HCEC 1CT (cell line): ENCODE data around the gene RPS6KA5.
"Not testable (repeated sequence)": the region's sequence is repeated elsewhere in the genome, so short reads cannot be mapped to it uniquely, and the experiment has no call there.

Source experiments
- DNase-seq: peaks from one replicate; pipeline ENCODE4 v3.0.0-alpha.2; 2017

RPS6KA5 gene

DNA sequence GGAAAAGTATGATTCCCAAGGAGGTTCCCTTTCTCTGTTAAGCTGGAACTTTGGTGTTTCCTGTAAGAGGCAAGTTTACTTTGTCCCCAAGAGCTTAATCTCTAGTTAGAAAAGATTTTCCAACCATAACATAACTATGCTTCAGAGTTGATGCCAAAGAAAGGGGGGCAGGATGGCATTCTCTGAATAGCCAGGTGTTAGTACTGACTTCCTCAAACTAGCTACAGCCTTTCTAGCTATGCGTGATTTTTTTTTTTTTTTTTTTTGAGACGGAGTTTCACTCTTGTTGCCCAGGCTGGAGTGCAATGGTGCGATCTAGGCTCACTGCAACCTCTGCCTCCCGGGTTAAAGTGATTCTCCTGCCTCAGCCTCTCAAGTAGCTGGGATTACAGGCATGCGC is 204.3 kb downstream of the RPS6KA5 start:
- DNase-seq = not testable (repeated sequence)

DNA sequence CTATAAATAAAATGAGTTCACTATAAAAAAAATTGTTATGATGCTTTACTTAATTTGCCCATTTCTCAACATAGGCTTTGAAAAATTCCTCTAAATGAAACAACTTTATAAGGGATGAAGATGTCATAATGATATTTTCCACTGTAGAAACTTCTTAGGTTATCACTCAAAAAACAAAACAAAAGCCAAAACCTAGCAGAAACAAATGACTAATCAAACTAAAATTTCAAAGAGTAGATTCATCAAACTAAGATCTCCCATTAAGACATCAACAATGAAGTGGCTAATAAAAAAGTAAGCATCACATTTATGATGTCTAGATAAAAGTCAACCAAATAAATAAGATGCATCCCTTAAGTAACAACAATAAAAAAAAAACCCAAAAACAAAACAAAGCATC is 207.3 kb downstream of the RPS6KA5 start:
- no peak for DNase-seq

DNA sequence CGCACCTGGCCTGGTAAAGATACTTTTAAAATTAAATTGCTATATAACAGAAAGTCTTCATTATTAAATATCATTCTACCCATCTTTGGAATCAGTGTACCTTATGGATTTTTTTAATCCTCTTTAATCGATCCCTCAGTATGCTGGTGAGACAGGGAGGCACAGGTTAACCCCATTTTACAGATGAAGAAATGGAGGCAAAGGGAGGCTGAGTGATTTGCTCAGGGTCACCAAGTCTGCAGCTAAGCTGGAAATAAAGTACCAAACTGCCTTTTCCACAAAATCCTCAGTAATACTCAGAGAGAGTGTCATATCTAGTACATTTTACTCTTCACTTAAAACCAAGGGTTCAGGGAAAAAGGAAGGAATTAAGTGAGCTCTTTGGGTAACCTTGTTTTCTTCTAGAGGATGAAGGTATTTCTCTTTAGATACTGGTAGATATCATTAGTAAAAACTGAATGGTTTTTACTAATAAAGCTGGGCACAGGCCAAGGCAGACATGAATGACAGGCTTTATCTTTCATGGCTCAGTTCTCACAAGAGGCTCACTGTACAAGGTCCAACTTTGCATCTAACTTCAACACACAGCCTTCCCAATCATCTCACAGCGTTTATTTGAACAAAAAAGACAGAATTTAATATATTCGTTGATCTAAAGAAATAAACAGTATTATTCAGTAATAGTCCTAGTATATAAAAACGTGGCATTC is 209.0 kb downstream of the RPS6KA5 start:
- no peak for DNase-seq

DNA sequence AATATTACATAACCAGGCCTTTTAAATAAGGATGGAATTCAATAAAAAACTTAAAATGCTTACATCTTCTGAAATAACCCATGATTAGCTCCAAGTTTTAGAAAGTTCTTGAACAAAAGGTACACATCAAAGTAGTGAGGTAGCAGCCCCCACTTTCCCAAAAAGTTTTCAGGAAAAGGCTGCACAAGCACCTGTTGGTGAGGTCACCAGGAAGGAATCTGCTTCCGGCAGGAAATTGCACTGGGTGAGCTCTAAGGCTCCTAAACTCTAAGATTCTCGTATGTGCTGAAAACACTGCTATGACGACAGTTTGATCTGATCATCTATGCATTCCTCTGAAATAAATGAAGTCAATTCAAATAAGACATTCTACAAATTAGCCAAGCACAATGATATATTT is 210.0 kb downstream of the RPS6KA5 start:
- DNase-seq = no peak

DNA sequence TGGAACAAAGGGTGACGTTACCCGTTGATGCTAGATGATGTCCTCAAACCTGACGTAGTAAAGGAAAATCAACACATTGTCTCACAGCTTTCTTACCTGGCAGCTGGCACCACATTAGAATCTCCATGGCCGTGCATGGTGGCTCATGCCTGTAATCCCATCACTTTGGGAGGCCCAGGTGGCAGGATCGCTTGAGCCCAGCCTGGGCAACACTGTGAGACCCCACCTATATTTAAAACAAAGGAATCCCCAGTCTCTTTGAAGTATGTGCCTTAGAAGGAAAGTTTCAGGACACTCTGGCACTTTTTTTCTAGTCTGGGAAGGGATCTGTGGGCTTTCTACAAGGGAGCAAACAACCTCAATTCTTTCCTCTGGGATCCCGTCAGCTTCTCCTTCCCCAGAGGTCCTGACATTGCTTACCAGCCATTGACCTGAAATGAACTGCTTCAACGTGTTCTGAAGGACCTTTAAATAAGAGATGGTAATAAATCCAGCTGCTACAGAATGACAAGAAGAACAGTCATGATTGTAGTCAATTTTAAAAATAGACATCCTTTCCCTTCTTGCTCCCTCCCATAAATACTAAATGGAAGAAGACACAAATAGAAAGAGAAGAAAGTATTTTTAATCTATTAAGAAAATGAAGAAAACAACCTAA is 210.5 kb downstream of the RPS6KA5 start:
- no peak for DNase-seq

DNA sequence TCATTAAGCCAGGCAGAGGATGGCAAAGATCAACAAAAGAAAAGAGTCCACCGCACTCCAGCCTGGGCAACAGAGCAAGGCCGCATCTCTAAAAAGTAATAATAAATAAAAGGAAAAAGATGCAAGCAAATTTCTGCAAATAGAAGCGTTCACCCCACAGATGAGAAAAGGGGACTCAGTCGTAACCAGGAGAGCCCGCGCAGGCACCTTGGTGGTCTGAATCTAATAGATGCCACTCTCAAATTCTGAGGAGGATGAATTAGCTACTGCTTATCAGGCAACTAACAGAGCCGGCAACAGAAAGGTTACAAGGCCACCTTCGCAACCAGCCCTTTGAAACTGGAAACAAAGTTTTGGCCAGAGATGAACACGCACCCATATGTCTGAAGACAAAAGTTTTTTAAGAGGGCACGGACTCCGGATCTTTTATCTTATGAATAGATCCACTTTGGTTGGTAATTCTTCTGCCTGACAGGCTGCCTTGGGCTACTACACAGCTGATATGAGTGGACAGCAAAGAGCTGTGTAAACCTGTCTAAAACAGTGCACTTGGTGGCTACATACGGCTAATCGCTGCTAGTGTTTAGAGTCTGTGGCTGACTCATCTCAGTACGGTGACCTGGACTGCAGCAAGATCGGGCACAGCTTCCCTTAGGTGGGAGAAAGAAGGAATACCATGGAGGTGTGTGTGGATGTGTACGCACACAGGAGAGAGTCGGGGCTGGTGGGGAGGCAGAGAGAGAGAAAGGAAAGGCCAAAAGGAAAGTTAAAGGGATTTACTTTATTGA is 211.3 kb downstream of the RPS6KA5 start:
- DNase-seq = no peak

DNA sequence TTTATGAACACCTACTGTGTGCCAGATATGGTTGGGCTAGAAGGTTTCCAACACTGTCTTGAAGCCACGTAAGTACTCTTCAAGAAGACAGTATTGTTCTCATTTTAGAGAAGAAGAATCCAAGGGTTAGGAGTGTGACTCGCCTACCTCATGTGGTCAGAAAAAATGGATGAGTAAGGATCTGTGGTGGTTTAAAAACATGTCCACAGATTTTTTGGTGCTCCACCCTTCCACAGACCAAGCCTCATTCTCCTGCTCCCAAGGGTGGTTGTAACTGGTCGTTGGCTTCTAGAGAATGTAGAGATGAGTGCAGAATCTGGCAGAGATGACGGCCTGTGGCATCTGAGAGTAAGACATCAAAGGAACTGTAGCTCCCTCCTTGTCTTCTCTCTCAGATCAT is 213.9 kb downstream of the RPS6KA5 start:
- peak; percentile 42 for DNase-seq

DNA sequence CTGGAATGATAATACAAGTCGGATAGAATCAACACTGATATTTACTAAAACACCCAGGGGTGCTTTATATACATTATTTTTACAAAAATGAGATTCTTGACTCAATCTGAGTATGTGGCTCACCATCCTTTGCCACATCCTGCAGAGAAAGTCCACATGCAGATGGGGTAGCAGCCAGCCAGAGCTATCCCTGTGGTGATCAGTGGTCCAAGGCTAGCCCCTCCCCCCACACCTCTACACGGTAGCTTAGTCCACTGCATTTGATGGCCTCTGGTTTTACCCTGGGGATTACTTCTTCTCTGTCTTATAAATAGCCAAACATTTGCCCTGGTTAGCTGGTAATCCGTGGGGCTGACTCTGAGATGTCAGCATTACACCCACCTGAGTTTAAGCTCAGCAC is 216.1 kb downstream of the RPS6KA5 start:
- no peak for DNase-seq

DNA sequence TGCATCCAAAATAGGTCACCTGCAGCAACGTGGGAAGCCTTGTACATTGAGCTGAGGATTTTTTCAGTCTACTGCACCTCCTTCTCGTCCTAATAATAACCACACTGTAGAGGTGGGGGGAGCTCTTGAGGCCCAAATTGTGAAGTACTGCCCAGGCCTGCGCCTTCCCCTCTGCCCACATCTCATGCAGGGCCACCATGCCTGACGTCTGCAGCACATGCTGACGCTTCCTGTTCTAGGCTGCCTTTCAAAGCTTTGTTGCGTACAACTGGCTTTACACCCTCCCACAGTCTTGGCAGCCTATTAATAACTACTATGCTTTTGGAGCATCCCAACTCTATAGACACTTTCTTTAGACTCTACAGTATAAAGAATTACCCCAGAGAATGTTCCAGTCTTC is 217.7 kb downstream of the RPS6KA5 start:
- no peak for DNase-seq

DNA sequence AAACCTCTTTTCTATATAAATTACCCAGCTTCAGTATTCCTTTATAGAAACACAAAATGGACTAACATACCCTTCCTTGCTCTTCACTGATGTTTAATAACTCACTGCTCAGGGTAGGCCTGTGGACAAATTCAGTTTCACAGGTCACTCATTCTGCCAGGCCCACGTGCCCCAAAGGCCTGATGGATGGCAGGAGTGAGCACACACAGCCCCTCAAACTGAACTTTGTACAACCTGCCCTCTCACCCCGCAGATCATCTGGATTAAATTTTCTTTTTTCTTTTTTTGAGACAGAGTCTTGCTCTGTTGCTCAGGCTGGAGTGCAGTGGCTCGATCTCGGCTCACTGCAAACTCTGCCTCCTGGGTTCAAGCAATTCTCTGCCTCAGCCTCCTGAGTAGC is 219.8 kb downstream of the RPS6KA5 start:
- DNase-seq = not testable (repeated sequence)

DNA sequence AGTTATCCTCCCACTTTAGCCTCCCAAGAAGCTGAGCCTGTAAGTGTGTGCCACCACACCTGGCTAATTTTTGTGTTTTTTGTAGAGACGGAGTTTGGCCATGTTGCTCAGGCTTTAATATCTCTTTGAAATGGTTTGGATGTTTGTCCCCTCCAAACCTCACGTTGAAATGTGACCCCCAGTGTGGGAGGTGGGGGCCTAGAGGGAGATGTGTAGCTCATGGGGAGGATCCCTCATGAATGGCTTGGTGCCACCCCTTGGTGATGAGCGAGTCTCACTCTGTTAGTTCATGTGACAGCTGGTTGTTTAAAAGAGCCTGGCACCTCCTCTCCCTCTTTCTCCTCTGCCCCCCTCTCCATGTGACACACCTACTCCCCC is 220.6 kb downstream of the RPS6KA5 start:
- DNase-seq = no peak

DNA sequence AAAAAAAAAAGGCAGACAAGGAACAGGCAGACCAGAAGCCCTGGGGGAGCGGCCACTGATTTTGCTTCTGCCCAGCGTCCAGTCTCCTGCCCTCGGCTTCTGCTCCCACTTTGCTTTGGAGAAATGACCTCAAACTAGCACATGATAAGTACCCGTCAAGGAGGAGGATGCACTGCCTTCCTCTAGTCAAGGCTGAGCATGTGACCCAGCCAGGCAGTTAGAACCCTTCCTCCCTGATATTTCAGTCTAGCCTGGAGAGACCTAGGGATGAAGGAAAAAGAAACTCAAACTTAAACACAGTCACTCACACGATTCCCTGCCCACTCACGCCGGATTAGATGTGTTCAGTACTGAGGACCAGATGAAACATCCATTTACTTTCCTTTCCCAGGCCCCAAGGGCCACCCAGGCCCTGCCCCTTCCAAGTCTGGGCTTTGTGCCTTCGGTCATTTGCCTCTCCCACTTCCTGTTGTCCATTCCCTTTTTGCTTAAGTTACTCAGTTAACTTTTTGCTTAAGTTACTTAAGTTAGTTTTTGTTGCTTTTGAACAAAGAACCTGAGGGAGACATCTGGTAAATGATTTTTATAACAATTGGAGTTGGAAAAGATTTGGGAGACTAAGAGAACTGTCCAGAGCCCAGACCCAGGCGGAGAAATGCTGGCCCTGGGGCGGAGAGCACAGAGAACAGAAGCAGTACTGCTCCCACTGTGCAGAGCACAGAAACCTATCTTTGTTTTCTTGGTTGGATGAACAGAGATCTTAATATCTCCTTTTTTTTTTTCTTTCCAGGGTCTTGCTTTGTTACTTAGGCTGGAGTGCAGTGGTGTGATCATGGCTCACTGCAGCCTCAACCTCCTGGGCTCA is 221.2 kb downstream of the RPS6KA5 start:
- peak; percentile 13 for DNase-seq

DNA sequence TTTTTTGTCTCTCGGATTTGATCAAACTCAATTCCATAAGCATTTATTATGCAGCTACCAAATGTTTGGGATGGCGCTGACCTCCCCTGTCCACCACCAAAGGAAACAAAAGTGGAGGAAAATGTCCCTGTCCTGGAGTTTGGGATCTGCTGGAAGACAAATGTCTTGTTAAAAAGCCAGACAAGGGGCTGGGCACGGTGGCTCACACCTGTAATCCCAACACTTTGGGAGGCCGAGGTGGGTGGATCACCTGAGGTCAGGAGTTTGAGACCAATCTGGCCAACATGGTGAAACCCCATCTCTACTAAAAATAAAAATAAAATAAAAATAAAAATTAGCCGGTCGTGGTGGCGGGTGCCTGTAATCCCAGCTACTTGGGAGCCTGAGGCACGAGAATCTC is 221.9 kb downstream of the RPS6KA5 start:
- not testable (repeated sequence) for DNase-seq

DNA sequence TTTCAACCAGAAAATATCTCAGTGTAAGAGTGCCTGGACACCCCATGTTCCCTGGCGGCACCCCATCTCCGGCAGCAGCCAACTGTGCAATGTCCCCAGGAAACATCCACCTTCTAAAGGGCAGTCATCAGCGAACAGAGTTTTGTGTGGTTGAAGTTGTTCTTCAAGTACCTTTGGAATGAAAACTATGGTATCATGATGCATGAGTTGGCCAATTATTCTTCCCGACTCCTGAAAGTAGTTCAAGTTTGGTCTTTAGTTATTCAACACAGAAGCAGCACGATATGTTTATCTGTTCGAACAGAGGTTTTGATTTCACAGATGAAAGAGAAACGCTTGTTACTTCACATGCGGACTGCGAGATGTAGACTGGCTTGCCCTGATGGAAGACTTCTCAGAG is 223.1 kb downstream of the RPS6KA5 start:
- DNase-seq = no peak

DNA sequence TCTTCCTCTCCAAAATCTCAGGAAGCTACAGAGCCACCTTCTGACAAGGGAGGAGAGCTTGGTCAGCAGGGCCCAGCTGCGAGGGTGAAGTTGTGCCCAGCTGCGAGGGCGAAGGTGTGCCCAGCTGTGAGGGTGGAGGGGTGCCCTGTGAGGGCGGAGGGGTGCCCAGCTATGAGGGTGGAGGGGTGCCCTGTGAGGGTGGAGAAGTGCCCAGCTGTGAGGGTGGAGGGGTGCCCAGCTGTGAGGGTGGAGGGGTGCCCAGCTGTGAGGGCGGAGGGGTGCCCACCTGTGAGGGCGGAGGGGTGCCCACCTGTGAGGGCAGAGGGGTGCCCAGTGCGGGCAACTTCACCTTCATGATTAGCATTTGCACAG is 223.8 kb downstream of the RPS6KA5 start:
- DNase-seq = no peak

DNA sequence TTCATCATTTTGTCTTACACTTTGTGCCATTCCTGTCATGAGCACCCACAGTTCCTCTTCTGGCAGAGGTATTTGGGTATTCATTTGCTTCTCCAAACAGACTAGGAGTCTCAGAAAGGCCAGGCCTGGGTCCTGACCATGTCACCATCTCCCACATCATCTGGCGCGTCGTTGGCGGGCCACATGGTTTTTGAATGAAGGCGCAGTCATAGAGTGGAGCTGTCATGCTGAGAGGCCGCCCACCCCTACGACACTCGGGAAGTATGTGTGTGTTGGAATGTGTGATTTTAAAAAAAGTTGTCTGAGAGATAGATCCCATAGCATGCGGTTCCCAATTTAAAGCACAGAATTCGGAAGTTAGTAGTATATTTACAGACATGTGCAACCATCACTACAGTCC is 228.6 kb downstream of the RPS6KA5 start:
- DNase-seq = no peak

DNA sequence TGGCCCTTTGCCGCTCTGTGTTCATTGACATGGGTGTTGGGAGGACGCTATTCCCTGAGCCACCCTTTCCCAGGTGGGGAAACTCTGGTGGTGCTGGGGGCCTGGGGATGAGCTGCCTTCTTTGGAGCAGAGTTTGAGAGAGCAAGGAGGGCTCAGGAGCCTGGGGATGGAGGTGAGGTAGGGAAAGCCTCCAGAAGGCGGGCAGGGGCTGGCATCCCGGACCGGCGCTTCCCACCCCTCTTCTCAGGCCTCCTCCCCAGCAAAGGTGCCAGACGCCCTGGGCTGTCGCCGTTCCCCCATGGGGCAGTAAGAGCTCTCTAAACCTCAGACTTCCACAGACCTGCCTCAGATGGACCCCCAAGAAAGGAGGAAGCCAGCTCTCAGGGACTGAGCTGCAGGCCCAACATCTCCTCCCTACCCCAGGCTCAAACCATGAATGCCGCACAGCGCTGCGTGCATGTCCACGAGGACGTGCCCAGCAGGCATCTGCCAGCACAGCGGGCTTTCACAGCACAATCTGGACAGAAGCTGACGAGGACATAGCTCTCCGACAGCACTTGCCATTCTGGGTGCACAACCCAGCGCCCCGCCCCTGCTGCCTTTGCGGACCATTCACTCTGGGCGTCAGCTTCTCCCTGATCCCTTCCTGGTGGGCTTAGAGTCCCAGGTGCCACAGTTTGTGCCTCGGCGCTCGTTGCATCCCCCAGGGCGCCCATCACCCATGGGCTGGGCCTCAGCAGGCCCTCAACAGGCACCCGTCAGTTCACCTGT is 229.3 kb downstream of the RPS6KA5 start:
- DNase-seq = no peak

DNA sequence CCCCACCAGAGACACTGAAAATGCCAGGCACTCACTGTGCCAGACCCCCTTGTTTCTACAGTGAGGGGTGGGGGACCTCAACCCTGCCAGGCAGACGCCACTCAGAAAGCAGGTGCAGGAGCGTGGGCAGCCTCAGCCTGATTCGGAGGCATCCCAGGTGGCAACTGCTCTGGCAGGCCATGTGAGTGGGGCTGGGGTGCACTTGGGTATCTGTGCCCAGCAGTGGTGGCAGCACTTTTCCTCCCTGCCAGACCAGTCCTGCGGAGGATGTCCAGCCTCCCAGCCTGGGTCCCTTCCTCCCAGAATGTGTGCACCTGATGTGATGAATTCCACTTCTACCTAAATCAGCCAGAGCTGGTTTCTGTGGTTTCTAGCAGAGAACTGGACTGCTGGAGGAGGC is 230.8 kb downstream of the RPS6KA5 start:
- no peak for DNase-seq

DNA sequence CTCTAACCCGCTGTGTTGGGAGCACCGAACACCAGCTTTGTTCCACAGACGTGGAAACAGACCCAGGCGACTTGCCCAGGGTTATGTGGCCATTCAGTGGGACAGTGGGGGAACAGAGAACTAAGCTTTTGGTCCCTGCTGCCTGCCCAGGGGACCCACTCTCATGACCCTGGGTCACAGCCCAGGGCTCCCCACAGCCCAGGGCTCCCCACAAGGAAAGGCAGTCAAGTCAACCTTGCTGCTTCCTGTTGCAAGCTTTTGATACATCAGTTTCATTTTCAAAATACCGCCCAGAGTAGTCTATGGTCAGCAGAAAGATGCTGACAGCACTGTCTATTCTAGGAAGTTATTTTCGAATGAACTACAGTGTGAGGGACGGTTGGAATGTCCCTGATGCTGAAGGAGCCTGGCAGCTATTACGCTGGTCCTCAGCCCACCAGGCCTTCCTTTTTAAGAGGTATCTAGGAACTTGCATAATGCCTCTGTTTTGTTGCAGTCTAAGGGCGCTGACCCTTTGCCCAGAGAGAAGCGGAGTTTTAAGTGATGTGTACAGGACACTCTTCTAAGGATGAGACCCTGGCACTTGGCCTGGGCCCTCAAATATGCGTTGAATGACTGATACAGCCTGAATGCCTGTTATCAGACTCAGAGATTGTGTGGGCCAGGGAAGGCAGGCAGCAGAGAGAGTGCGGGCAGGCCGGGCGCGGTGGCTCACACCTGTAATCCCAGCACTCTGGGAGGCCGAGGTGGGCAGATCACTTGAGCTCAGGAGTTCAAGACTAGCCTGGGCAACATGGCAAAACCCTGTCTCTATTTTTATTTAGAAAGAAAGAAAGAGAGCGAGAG is 231.6 kb downstream of the RPS6KA5 start:
- DNase-seq = no peak

DNA sequence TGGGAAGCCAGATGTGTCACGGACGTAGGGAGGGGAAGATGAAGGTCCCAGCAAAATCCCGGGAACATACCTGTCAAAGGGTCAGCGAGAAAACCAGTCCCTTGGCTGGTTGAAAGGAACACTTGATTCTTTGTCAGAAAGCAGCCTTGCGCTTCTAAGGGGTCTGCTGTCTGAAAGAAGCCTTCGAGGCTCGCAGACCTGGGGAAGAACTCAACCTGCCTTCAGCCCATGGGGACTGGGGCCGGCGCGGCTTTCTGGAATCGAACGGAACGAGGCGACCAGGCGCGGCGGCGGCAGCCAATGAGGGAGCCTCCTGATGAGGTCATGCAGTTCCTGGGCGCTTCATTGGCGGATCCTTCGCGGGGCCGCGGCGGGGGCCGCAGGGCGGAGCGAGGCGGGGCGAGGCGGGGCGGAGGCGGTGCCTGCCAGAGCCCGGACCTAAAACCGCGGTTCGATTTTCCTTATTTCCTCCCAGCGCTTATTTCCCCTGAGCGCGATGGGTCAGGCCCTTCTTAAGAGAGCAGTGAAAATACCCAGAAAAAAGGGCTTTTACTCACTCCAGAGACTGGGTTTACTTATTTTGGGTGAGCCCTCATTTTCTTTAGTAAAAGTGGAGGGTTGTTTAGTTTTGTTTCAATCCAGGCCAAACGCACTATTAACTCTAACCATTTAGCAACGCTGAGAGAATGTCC is 232.4 kb downstream of the RPS6KA5 start:
- peak; percentile 87 for DNase-seq

DNA sequence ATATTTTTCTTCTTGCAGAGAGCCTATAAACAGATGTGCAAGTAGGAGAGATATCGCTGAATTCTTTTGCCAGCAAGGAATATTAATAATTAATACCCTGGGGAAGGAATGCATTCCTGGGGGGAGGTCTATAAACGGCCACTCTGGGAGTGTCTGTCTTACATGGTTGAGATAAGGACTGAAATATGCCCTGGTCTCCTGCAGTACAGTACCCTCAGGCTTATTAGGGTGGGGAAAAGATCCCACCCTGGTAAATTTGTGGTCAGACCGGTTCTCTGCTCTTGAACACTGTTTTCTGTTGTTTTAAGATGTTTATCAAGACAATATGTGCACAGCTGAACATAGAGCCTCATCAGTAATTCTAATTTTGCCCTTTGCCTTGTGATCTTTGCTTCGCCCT is 236.9 kb downstream of the RPS6KA5 start:
- DNase-seq = not testable (repeated sequence)
